CD4-positive, alpha-beta T cell treated with Interleukin-15 for 4 hours (primary cell): ENCODE measurements around the gene COL27A1.
"Not testable (repeated sequence)": the region's sequence is repeated elsewhere in the genome, so short reads cannot be mapped to it uniquely, and the experiment has no call there.

Experiments used
- DNase-seq: peaks from one replicate; pipeline ENCODE4 v3.0.0-alpha.2; 2020; ENCODE audit warnings: low spot score

COL27A1 gene

GRCh38 chr9:114123031-114123977, 32.0 kb upstream of the COL27A1 start:
- DNase-seq, result no peak

- DNase-seq, result no peak
These were observed 31.2 kb upstream of the COL27A1 start for GRCh38 chr9:114124138-114124537.

GRCh38 chr9:114124666-114125475, 30.5 kb upstream of the COL27A1 start:
- no peak for DNase-seq

GRCh38 chr9:114125476-114126013, 29.8 kb upstream of the COL27A1 start:
- DNase-seq, result no peak

- no peak for DNase-seq
These were observed 28.9 kb upstream of the COL27A1 start for GRCh38 chr9:114126247-114127060.

GRCh38 chr9:114128759-114129158, 26.6 kb upstream of the COL27A1 start:
- not testable (repeated sequence) for DNase-seq

- no peak for DNase-seq
These were observed 25.2 kb upstream of the COL27A1 start for GRCh38 chr9:114130141-114130540.

GRCh38 chr9:114130624-114131277, 24.6 kb upstream of the COL27A1 start:
- no peak for DNase-seq

- no peak for DNase-seq
These were observed 23.4 kb upstream of the COL27A1 start for GRCh38 chr9:114131808-114132549.

- DNase-seq, result no peak
These were observed 22.8 kb upstream of the COL27A1 start for GRCh38 chr9:114132550-114132918.

GRCh38 chr9:114134827-114135396, 20.4 kb upstream of the COL27A1 start:
- DNase-seq, result no peak

- no peak for DNase-seq
These were observed 17.5 kb upstream of the COL27A1 start for GRCh38 chr9:114137831-114138230.

- no peak for DNase-seq
These were observed 16.8 kb upstream of the COL27A1 start for GRCh38 chr9:114138552-114138971.

GRCh38 chr9:114139071-114139470, 16.3 kb upstream of the COL27A1 start:
- no peak for DNase-seq

- DNase-seq, result no peak
These were observed 14.9 kb upstream of the COL27A1 start for GRCh38 chr9:114140401-114140800.

GRCh38 chr9:114140850-114141249, 14.5 kb upstream of the COL27A1 start:
- no peak for DNase-seq

- DNase-seq, result no peak
These were observed 13.6 kb upstream of the COL27A1 start for GRCh38 chr9:114141553-114142402.

GRCh38 chr9:114143234-114143633, 12.1 kb upstream of the COL27A1 start:
- no peak for DNase-seq

GRCh38 chr9:114146735-114147134, 8.6 kb upstream of the COL27A1 start:
- no peak for DNase-seq
